HepG2 (cell line): ENCODE measurements around the gene TMX3. TPM values are rescaled to one million over a fixed set of nuclear protein-coding genes. Genes with fewer than 3 reads are reported as not detected.

Source experiments
- ATAC-seq: fragments of 200-7000 bp; cut with Tn5 transposase; 3 replicates; pipeline ENCODE4 v1.9.1; 2020; ENCODE audit warnings: mild to moderate bottlenecking, moderate library complexity
- BruUV-seq: library from RNA; stranded (reverse); fragments of 400-500 nt; replicated peaks from 2 replicates; lab custom pipeline; 2021; lab: Mats Ljungman, UMichigan
- CTCF ChIA-PET: fragments of 300-600 bp; formaldehyde crosslinking; extraction: SDS; loops from one replicate; lab custom pipeline; 2021; ENCODE audit warnings: low total read pairs, inconsistent platforms, low intra/inter-chr PET ratio; lab: Yijun Ruan, JAX
- POLR2A ChIA-PET: fragments of 350-600 bp; sonication (Branson Sonifier 250); formaldehyde crosslinking; loops from one replicate; lab custom pipeline; 2020; ENCODE audit warnings: antibody characterized with exemption, inconsistent platforms; lab: Yijun Ruan, JAX
- DNase-seq: peaks from one replicate; pipeline ENCODE4 v3.0.0-alpha.2; 2015; ENCODE audit warnings: low spot score
- FAIRE-seq: peaks from 3 replicates; lab custom pipeline; 2011; peaks lifted over from hg19 to GRCh38; lab: Jason Lieb, UNC
- H2AFZ ChIP-seq: one replicate; pipeline ENCODE4 v1.6.1; 2011; ENCODE audit warnings: low read length, inconsistent platforms
- H3K27ac ChIP-seq: fragments of 300-600 bp; 3 replicates; pipeline ENCODE4 v1.8.0; 2011; ENCODE audit warnings: mixed run types, mild to moderate bottlenecking, mixed read lengths, low read length, inconsistent platforms; ENCODE audit not compliant: insufficient read depth; ENCODE audit errors: extremely low read length
- H3K27me3 ChIP-seq, 2 experiments: fragments of 200-600 bp in 1 of 2; 2 replicates in 1 of 2; 3 replicates in 1 of 2; pipeline versions ENCODE4 v1.6.0 to v1.8.0; 2011; ENCODE audit warnings: low read length in 2 of 2, mild to moderate bottlenecking in 2 of 2, moderate library complexity in 2 of 2, inconsistent platforms in 1 of 2; ENCODE audit not compliant: insufficient read depth in 2 of 2, control insufficient read depth in 1 of 2
- H3K36me3 ChIP-seq, 2 experiments: fragments of 200-600 bp in 1 of 2; replicated peaks in 1 of 2; 2 replicates in 1 of 2; 3 replicates in 1 of 2; pipeline versions ENCODE4 v1.5.1 to v1.8.0; 2011; ENCODE audit warnings: low read length in 2 of 2, inconsistent platforms in 1 of 2; ENCODE audit not compliant: insufficient read depth in 2 of 2, control insufficient read depth in 1 of 2
- H3K4me1 ChIP-seq: 2 replicates; pipeline ENCODE4 v1.5.1; 2012; ENCODE audit warnings: low read length, inconsistent platforms; ENCODE audit not compliant: insufficient read depth
- H3K4me2 ChIP-seq: 2 replicates; pipeline ENCODE4 v1.6.0; 2011; ENCODE audit warnings: low read depth, low read length, inconsistent platforms
- H3K4me3 ChIP-seq, 3 experiments: fragments of 200-600 bp in 1 of 3; sonication (generic), shearing (Covaris generic) in 1 of 3; replicated peaks in 1 of 3; 2 replicates each; pipeline ENCODE4 v1.5.1; 2011 to 2016; ENCODE audit warnings: low read length in 3 of 3, inconsistent platforms in 2 of 3, low read depth in 2 of 3, mild to moderate bottlenecking in 2 of 3, control low read depth in 1 of 3, mixed read lengths in 1 of 3; ENCODE audit not compliant: insufficient read depth in 1 of 3
- H3K79me2 ChIP-seq: one replicate; pipeline ENCODE4 v1.6.1; 2011; ENCODE audit warnings: low read length, inconsistent platforms; ENCODE audit not compliant: insufficient read depth
- H3K9ac ChIP-seq: 2 replicates; pipeline ENCODE4 v1.6.0; 2011; ENCODE audit warnings: mild to moderate bottlenecking, low read depth, low read length, inconsistent platforms; ENCODE audit not compliant: insufficient read depth
- H3K9me3 ChIP-seq: 2 replicates; pipeline ENCODE4 v1.5.1; 2012; ENCODE audit warnings: mild to moderate bottlenecking, low read length
- H4K20me1 ChIP-seq: 2 replicates; pipeline ENCODE4 v1.6.0; 2011; ENCODE audit warnings: inconsistent platforms, mild to moderate bottlenecking, low read length, moderate library complexity; ENCODE audit not compliant: insufficient read depth
- ZNF430 ChIP-seq: sonication (generic); formaldehyde crosslinking; IDR thresholded peaks from 2 replicates; pipeline ENCODE4 v1.9.0; 2021; ENCODE audit warnings: mild to moderate bottlenecking, missing genetic modification reagents
- WGBS: methylation state at CpG from one replicate; pipeline ENCODE4 v1.1.6; 2017; ENCODE audit warnings: low lambda C conversion rate; 5-methylcytosine and 5-hydroxymethylcytosine counted together
- in situ Hi-C: cut with HindIII; loops from 2 replicates; pipeline ENCODE4 v1.10.0; 2017; ENCODE audit warnings: low pct_unique_long_range_greater_than_20kb; ENCODE audit not compliant: extremely low pct_ligation_motif_present
- intact Hi-C: fragments of 100-400 bp; cut with micrococcal nuclease; formaldehyde crosslinking; loops from one replicate; pipeline ENCODE4 v1.10.0; 2022; ENCODE audit not compliant: unreplicated experiment
- polyA plus RNA-seq, 8 experiments: library from polyadenylated mRNA; depleted of rRNA in 3 of 8; stranded (reverse) in 7 of 8; unstranded in 1 of 8; fragments of >200 nt; fragmentation: Illumina TruSeq in 4 of 8; extraction: Trizol in 4 of 8; gene quantifications; 2 replicates each; pipeline versions ENCODE4 v1.2.1 to v1.2.3, GENCODE V29; 2011 to 2016; ENCODE audit warnings: low read depth in 4 of 8, missing spikeins in 1 of 8, mixed read lengths in 1 of 8; ENCODE audit not compliant: insufficient read depth in 1 of 8
- total RNA-seq, 5 experiments: library from RNA; depleted of rRNA; stranded (reverse); fragments of >200 nt; fragmentation: Illumina TruSeq; extraction: Trizol; gene quantifications; 2 replicates each; pipeline ENCODE4 v1.2.3, GENCODE V29; 2016; ENCODE audit warnings: low read depth in 1 of 5
- TF ChIP-seq, protein P1 (sequence below): IDR thresholded peaks from 2 replicates; pipeline ENCODE4 v1.6.1; 2016; ENCODE audit warnings: missing compliant biosample characterization, missing genetic modification reagents, borderline replicate concordance
- TF ChIP-seq, protein P2 (sequence below): sonication (generic); formaldehyde crosslinking; IDR thresholded peaks from 2 replicates; pipeline ENCODE4 v1.4.0; 2020; ENCODE audit warnings: mild to moderate bottlenecking, missing genetic modification reagents
- TF ChIP-seq, protein P3 (sequence below): sonication (generic); formaldehyde crosslinking; IDR thresholded peaks from 2 replicates; pipeline ENCODE4 v1.4.0; 2020; ENCODE audit warnings: missing genetic modification reagents, borderline replicate concordance

TMX3 gene
- total and polyA plus RNA-seq, 2 of the 13 experiments (the other 11 are each of a cell fraction or from before 2014, with no cell fraction given): 12.9 to 25.0 TPM

DNA sequence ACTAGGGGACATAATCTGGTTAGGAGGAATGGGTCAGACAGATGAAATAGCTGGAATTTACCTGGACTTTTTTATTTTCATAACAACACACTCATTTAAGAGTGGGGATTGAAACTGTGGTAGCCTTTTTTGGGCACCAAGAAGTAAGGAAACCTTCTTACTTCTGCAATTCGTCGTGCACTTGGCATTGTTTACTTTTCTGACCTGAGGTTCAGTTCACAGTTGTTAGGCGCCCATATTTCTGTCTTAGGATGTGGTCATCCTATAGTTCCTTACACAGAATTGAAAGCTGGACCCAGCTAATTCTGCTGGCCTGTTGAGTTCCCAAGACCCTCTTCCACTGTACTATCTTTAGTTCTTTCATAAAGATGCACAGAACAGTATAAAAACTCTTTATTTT, 72.9 kb downstream of the TMX3 start:
- Histone ChIP-seq H3K4me1 (no peaks in the 10 kb centered on the region), H3K4me2 (no peak overlapping the region), H4K20me1 (no peaks in the 10 kb centered on the region), H2AFZ (no peak overlapping the region), H3K79me2 (no peaks in the 10 kb centered on the region), H3K9ac (no peak overlapping the region), H3K4me3 (no peak overlapping the region), H3K27me3 (no peaks in the 10 kb centered on the region), H3K27ac (no peak overlapping the region), H3K36me3 (no peaks in the 10 kb centered on the region), H3K9me3 (no peaks in the 10 kb centered on the region)
- BruUV-seq: no TSS peak
- intact Hi-C loops (no loop called here), in situ Hi-C loops (no loop called here)
- DNase-seq: no peak
- ATAC-seq: no peak
- TF ChIP-seq, protein P1, sequence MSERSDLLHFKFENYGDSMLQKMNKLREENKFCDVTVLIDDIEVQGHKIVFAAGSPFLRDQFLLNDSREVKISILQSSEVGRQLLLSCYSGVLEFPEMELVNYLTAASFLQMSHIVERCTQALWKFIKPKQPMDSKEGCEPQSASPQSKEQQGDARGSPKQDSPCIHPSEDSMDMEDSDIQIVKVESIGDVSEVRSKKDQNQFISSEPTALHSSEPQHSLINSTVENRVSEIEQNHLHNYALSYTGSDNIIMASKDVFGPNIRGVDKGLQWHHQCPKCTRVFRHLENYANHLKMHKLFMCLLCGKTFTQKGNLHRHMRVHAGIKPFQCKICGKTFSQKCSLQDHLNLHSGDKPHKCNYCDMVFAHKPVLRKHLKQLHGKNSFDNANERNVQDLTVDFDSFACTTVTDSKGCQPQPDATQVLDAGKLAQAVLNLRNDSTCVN: no peak
- TF ChIP-seq, protein P2, sequence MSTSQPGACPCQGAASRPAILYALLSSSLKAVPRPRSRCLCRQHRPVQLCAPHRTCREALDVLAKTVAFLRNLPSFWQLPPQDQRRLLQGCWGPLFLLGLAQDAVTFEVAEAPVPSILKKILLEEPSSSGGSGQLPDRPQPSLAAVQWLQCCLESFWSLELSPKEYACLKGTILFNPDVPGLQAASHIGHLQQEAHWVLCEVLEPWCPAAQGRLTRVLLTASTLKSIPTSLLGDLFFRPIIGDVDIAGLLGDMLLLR: no peak
- TF ChIP-seq, protein P3, sequence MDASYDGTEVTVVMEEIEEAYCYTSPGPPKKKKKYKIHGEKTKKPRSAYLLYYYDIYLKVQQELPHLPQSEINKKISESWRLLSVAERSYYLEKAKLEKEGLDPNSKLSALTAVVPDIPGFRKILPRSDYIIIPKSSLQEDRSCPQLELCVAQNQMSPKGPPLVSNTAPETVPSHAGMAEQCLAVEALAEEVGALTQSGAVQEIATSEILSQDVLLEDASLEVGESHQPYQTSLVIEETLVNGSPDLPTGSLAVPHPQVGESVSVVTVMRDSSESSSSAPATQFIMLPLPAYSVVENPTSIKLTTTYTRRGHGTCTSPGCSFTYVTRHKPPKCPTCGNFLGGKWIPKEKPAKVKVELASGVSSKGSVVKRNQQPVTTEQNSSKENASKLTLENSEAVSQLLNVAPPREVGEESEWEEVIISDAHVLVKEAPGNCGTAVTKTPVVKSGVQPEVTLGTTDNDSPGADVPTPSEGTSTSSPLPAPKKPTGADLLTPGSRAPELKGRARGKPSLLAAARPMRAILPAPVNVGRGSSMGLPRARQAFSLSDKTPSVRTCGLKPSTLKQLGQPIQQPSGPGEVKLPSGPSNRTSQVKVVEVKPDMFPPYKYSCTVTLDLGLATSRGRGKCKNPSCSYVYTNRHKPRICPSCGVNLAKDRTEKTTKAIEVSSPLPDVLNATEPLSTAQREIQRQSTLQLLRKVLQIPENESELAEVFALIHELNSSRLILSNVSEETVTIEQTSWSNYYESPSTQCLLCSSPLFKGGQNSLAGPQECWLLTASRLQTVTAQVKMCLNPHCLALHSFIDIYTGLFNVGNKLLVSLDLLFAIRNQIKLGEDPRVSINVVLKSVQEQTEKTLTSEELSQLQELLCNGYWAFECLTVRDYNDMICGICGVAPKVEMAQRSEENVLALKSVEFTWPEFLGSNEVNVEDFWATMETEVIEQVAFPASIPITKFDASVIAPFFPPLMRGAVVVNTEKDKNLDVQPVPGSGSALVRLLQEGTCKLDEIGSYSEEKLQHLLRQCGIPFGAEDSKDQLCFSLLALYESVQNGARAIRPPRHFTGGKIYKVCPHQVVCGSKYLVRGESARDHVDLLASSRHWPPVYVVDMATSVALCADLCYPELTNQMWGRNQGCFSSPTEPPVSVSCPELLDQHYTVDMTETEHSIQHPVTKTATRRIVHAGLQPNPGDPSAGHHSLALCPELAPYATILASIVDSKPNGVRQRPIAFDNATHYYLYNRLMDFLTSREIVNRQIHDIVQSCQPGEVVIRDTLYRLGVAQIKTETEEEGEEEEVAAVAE: no peak
- no peak for TF ChIP-seq ZNF430 (CRISPR knock-in tag)
- CTCF ChIA-PET: no interaction called here
- POLR2A ChIA-PET: no interaction called here
- no peak for FAIRE-seq
- WGBS: 0% methylated on average over 3 of the region's 3 CpGs
